HG03575 (cell line): ENCODE data around the gene CNOT8.
"Not testable (repeated sequence)": the region's sequence is repeated elsewhere in the genome, so short reads cannot be mapped to it uniquely, and the experiment has no call there.

Experiments used
- ATAC-seq: cut with Tn5 transposase; IDR thresholded peaks from one replicate; pipeline ENCODE4 v1.9.1; 2021; ENCODE audit not compliant: unreplicated experiment, insufficient number of reproducible peaks, low FRiP score; ENCODE audit errors: extremely low read depth

The CNOT8 gene

GRCh38 chr5:154831451-154831850, 27.0 kb upstream of the CNOT8 start:
- no peak for ATAC-seq

- not testable (repeated sequence) for ATAC-seq
Observed at GRCh38 chr5:154832804-154833203, 25.6 kb upstream of the CNOT8 start.

GRCh38 chr5:154834053-154834452, 24.4 kb upstream of the CNOT8 start:
- ATAC-seq: no peak

- not testable (repeated sequence) for ATAC-seq
Observed at GRCh38 chr5:154835701-154836052, 22.8 kb upstream of the CNOT8 start.

- ATAC-seq: no peak
Observed at GRCh38 chr5:154836225-154836624, 22.2 kb upstream of the CNOT8 start.

GRCh38 chr5:154837009-154837901, 21.2 kb upstream of the CNOT8 start:
- no peak for ATAC-seq

- ATAC-seq: no peak
Observed at GRCh38 chr5:154840435-154841272, 17.8 kb upstream of the CNOT8 start.

GRCh38 chr5:154841273-154841661, 17.2 kb upstream of the CNOT8 start:
- no peak for ATAC-seq

- ATAC-seq: no peak
Observed at GRCh38 chr5:154842689-154843530, 15.5 kb upstream of the CNOT8 start.

GRCh38 chr5:154844809-154845208, 13.6 kb upstream of the CNOT8 start:
- no peak for ATAC-seq

GRCh38 chr5:154849264-154849785, 9.1 kb upstream of the CNOT8 start:
- ATAC-seq: no peak

- no peak for ATAC-seq
Observed at GRCh38 chr5:154849791-154850201, 8.6 kb upstream of the CNOT8 start.

- no peak for ATAC-seq
Observed at GRCh38 chr5:154850255-154851062, 8.0 kb upstream of the CNOT8 start, which contains the start of gene FAXDC2. Gene FAXDC2 (minus strand): TSS chr5:154850603. CDS start chr5:154838178, 12,425 bp downstream.

- ATAC-seq: no peak
Observed at GRCh38 chr5:154851351-154851750, 7.1 kb upstream of the CNOT8 start.

GRCh38 chr5:154857530-154858296, 714 bp upstream of the CNOT8 start:
- ATAC-seq: peak; percentile 32

GRCh38 chr5:154858972-154859871, 795 bp downstream of the CNOT8 start:
- no peak for ATAC-seq
